HG03159 (cell line): ENCODE measurements around the gene SLC22A4.

Source experiments
- ATAC-seq: cut with Tn5 transposase; IDR thresholded peaks from one replicate; pipeline ENCODE4 v1.9.1; 2021; ENCODE audit warnings: mild to moderate bottlenecking, moderate library complexity; ENCODE audit not compliant: unreplicated experiment

The SLC22A4 gene

DNA sequence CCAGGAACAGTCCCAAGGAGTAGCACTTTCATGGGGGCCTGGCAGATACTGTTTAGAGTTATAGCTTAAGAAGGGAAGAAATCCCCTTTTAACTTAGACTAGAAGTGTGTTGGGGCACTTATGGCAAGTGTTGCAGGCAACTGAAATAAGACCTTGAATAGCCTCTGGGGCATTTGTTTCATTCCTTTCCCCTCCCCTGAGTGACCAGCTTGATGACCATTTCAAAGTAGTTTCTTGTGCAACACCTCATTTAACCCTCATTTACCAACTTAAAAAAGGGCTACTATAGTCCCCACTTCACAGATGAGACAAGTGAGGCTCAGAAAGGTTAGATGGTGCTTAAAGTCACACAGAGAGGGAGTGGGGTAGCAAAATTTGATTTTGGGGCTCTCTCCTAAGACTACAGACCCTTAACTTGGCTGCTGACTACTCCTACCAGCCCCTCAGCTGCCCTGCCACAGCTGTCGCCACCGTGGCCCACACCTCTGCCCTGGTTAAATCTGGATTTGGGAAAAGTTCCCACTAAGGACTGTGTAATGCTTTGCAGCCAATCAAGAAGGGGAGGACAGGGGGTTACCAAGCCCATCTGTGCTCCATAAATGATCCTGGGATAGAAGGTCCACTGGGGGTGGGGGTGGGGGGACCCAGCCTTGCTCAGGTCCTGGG, 31.2 kb upstream of the SLC22A4 start:
- no peak for ATAC-seq

DNA sequence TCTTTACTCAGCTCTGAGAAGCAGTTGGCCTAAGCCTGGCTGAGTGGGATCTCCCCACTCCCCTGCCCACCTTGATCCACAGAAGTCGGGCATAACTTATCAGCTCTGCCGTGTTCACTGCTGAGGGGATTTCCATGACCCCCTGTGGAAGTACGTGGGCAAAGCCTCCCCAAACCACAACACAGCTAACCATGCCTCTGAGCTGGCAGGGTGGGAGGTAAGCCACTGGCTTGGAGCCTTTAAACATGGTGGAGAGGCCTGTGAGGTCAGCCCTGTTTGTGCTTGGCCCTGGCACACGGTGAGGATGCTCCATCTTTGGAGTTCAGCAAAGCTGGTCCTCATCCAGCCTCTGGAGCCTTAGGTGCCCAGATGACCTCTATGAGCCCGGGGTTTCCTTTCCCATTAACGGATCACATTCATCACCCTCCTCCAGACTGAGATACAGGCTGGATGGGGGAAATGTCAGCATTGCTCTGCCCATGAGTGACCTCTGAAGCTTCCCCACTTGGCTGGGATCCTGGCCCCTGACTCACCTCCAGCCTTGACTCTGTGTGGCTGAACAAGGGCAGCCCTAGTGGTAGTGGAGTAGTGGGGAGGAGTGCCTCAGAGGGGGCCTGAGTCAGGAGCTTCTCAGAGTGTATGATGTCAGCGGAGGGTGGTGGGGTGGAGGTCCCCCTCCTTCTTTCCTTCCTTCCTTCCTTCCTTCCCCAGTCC, 30.5 kb upstream of the SLC22A4 start:
- no peak for ATAC-seq

DNA sequence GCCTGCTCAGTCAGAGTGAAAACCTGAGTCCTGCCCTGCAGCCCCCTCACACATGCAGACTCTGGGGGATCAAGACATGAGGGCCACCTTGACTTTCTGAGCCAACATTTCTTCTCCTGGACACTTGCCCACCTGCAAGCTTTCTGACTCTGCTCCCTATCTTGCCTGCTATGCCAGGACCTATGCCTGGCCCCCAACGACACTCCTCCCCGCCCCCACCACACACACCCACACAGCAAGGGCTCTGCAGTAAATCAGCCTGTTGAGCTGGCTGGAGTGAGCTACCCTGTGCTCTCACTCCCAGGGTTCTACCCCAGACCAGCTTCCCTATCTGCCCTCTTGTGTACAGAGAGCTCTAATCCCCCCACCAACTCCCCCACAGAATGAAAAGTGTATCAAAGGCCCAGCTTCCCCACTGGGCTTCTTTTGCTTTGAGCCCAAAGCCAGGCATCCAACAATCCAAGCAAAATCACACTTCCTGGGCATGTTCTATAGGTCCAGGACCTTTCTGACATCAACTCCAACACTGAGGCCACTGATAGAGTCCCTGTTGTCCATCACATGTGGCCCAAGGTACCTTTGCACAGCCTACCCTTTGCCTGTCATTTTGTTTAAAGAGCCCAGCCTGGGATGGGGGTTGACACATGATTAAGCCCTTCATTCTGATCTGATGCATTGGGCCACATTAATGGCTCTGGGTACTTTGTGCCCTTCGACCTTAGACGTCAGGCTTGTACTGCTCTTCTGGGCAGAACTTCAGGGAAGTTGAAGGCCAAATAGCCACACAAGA, 29.5 kb upstream of the SLC22A4 start:
- ATAC-seq = no peak

DNA sequence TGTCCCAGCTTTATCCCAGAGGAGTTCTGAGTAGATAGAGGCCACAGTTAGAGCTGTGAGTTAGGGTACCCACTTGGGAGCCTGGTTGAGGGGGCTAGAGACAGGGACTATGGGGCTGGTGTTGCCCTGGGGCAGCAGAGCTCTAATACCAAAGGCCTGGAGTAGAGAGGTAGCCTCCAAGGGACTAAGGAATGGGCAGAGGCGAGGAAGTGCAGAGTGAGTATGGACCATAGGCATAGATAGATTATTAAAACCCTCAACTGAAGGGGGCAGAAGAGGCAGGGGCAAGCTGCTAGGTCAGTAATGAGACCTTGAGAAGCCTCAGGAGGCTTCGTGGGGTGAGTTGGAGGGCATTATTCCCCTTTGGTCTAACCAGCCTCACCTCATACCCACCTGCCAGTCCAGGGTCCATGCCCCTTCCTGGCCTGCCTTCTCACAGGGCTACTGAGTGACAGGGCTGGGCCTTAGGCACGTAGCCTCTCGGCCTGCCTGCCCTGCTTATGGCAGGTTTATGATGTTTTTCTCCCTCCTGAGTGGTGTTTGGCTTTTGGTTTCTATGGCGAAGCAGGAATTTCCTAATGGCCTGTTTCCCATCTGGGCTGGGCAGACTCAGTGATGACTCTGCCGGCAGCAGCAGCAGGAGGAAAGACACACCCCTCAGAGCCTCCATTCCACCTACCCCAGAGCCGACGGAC, 28.7 kb upstream of the SLC22A4 start:
- no peak for ATAC-seq

DNA sequence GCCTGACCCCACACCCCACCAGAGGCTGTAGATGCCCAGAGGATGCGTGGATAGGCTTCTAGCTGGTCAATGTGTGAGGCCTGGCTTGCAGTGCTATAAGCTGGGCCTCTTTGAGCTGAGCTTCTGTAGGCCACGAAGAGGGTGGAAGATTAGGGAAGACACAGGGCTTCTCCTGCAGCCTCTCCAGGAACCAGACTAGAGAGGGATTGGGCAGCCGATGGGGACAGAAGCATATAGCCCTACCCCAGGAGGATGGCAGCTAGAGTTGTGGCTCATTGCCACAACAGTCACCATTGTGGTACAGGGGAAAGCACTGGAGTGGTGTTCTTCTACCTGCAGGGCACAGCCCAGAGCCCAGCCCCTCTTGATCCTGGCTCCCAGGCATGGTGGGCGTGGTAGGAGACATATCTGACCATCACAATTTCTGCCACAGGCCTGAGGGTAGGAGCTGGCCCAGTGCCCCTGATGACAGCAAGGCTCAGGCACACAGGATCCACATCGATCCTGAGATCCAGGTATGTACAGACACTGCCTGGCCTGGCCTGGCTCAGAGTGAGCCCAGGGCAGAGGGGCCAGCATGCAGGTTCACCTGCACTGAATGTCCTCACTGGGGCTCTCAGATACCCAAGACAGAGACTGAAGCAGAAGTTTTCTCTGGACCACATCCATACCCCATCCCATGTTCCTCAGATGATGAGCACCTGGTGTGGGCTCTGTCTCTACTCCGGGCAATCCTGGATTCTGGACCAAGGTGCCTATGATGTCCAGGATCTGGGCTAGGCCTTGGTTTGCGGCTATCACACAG, 28.0 kb upstream of the SLC22A4 start:
- no peak for ATAC-seq

DNA sequence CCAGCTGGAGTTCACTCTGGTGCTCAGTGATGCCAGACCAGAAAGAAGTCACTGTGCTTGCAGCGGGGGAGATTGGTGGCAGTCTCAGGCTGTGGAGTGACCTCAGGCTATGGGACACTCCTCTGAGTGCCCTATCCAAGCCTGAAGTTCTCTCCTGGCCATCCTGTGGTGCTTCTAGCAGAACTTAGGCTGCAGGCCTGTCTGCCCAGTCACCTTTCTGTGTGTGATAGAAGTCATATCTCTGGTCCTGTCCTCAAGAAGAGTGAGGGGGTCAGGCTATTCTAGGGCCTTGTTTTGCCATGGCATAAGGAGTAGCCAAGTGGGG, 27.4 kb upstream of the SLC22A4 start:
- ATAC-seq = no peak

DNA sequence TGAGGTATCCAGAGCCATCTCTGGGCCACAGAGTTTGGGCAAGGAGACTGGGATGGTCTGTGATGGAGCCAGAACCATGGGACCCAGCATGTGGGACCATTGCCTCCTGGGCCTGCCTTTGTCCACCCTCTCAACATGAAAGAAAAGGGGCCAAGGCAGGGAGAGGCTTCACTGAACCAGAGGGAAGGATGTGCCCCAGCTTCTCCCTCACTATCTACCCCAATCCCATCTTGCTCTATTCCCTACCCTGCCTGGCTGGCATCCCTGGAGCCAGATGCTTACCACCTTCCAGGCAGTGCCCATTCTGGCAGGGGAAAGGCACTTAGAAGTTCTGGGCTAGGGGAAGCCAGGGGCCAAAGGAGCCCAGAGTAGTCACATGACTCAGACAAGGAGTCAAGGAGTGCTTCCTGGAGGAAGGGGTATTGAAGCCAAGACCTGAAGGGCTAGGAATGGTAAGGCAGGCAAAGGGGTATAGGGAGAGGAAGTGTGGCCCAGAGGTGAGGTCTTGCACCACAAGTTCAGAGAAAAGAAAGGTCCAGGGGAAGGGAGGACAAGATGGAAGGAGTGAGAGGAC, 26.9 kb upstream of the SLC22A4 start:
- ATAC-seq = no peak

DNA sequence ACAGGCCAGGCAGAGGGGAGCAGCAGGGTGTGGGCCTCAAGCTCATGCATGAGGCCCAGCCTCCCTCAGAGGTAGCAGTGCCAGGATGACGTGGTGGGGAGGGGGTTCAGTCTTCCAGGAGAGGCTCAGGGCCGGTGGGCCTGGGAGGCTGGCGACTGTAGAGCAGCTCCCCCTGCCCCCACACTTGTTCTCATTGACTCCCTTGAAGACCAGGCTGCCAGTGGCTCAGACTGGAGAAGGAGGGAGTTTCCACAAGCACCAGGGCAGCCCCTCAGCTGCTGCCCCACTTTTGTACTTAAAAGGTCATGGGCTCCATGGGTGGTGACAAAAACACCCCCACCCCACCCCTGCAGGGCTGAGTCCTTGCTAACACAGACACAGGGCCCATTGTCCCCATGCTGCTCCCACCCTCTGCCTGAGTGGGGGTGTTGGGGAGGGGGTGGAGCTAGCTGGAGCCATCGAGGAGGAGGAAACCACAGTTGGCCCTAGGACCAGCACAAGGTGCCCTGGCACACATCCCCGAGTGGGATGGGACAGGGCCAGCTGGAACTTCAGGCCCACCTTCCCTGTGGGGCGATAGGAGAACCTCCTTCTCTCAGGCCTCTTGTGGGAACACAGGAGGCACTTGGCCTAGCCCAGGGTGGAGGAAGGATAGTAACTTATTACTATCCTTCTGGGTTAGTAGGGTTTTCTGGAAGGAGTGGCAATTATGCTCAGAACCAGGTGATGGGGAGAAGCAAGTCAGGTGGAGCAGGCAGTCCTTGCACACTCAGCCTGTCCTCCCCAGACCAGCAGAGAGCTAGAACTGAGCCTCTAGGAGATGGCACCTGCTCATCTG, 26.0 kb upstream of the SLC22A4 start:
- ATAC-seq = no peak

DNA sequence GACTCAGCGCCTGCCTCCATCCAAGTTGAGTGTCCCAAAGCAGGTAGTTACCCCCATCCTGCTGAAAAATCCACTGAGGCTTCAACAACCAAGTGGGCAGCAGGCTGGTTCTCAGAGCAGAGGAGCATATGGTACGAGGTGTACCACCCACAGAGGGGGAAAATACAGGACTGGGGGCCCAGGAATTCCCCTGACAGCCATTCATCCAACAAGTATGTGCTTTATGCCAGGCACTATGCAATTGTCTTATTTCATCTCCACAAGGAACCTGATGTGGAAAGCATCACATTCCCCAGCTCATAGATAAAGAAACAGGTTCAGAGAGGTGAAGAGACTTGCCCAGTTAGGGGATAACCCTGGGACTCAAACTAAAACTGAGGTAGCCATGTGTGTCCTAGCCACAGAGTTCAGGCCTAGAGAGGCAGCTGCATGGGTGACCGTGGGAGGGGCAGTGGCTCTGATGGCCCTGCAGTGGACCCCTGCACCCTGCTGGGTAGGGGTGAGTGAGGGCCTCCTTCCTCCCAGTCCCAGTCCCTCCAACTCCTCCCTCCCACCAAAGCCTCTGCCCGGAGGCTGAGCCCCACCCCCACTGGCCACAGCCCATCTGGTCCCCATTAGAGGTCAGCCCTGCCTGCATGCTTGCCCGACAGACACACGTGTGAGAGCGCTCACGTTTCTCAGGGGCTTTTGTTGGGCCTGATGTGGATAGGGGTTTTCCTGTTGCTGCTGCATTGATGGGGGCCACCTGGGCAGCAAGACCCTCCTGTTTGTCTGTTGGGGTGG, 25.2 kb upstream of the SLC22A4 start:
- peak; percentile 59 for ATAC-seq

DNA sequence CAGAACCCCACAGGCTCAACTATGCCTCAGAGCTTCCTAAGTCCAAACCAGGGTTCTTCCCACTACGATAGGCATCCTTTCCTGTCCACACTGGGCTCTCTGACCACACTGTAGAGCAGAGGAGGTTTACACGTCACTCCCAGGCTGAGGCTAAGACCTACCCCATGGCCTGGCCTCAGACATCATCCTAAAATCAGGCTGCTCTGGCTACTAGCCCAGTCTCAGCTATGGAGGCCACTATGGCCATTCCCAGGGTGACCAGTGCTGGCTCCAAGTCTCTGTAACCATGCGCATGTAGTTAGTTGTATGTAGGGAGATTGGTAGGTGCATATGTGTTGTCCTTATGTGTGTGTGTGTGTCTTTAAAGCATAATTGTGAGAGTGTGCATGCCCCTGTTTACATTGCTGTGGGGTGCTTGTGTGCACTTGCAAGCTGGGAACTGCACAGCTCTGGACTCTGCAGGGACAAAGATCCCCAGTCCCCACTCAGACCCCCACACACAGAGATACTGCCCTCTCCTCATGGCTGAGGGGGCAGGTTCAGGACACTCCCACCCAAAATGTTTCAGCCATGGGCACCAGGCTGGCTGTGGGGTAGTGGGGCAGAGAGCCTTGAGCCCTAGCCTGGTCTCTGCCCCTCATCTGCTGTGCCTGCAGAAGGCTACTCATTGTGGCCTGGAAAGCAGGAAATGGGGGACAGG, 24.4 kb upstream of the SLC22A4 start:
- ATAC-seq = no peak

DNA sequence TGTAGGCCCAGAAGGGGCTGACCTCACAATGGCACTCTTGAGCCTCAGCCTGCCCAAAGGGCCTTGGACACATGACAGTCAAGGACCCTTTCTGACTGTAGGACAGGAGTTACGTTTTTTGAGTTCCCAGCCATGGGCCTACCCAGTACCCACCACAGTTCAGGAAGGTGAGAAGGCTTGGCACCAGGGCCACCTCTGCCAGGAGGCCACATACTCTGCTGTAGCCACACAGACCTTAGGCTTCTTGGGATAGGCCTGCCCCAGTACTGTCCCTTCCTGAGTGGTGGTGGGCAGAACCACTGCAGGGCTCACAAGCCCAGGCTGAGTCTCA, 23.9 kb upstream of the SLC22A4 start:
- ATAC-seq = no peak

DNA sequence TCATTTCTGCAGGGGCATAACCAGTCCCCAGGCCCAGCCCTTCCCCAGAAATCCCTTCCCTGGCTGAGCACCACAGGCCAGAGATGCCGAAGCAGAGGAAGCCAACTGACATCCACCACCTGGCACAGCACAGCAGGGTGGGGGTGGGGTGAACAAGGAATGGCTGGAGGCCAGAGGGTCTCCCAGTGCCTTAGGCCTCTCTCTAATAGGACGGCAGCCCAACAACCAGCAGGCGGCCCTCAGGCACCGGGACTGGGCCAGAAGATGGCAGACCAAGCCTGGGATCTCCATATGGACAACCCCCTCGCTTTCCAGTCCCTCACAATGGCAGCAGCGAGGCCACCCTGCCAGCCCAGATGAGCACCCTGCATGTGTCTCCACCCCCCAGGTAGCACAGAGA, 23.5 kb upstream of the SLC22A4 start:
- ATAC-seq = no peak

DNA sequence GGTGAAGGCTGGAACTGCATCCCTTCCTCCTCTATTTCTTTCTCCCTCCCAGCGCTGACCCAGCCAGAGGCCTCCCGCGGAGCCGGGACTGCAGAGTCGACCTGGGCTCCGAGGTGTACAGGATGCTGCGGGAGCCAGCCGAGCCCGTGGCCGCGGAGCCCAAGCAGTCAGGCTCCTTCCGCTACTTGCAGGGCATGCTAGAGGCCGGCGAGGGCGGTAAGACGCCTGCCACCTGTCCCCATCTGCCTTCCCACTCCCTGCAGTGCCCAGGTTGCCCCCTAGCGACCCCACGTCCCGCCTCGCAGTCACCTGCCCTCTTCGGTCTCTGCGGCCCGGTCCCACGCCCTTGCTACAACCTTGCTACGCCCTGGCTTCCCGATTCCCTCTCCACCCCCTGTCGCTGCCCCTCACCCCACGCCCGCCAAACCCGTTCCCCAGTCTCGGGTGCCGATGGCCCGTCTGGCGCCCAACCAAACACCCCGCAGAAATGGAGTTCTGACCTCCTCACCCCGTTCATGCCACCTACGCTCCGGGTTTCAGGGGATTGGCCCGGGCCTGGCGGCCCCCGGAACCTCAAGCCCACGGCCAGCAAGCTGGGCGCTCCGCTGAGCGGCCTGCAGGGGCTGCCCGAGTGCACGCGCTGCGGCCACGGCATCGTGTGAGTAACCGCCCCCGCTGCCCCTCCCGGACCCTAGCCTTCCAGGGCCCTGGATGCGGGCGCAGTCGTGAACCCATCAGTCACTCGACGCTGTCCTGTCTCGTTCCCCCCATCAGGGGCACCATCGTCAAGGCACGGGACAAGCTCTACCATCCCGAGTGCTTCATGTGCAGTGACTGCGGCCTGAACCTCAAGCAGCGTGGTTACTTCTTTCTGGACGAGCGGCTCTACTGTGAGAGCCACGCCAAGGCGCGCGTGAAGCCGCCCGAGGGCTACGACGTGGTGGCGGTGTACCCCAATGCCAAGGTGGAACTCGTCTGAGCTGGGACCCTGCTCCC, 22.6 kb upstream of the SLC22A4 start:
- no peak for ATAC-seq

DNA sequence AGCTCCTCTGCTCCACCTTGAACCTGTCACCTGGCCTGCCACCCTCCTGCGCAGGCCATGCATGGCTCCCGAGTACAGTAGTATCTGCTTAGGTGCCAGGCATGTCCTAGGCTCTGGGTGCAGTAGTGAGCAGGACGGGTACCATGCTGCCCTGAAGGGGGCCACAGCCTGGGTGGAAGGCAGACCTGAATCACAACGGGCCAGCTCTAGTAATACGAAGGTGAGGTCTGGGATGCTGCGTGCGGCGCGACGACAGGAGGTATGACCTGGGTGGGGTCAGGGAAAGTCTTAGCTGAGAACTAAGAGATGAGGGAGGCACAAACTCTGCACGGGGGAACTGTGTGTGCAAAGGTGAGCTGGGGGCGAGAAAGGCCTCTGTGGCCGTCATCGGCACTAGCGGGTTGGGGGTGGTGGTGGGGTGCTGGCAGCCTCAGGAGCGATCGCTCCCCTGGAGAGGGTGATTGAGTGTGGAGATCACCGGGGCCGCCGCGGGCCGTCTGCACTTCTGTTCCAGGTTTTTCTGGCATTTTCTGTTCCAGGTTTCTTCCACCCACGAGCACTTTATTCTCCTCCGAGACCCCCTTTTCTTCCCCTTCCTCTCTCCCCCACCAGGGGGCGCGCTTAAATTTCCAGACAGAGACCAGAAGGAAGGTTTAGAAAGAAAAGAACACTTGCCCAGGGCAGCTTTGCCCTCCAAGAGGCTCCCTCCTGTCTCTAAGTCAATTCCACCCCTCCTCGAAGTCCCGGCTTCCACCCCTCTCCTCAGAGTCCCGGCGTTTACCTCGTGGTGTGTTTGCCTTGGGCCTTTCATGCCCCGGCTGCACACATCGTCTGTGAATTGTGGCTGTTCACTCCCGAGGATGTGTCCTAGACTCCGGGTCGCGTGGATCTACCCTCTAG, 21.6 kb upstream of the SLC22A4 start:
- ATAC-seq = no peak

DNA sequence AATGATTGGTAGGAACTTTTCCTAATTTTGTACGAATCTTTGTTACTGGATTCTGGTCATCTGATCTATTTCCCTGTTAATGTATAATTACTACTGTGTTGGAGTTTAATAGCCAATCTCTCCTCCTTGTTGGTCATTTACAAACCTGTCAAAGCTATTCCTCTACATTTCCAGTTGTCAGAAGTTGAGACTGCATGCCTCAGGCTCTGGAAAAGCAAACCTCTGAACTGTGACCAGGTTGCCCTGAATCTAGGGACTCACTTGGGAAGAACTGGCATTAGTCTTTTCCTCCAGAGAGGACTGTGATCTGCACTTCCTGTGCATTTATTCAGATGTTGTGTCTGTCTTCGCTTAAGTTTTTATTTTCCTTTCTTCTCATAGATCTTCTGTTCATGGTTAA, 20.6 kb upstream of the SLC22A4 start:
- no peak for ATAC-seq
